IMR-90 (cell line): Measurements from ENCODE around the gene KRTAP6-3. TPM values are rescaled to one million over a fixed set of nuclear protein-coding genes. Genes with fewer than 3 reads are reported as not detected.

ENCODE experiments used
- ATAC-seq: fragments of 200-7000 bp; cut with Tn5 transposase; 2 replicates; pipeline ENCODE4 v1.9.1; 2020; ENCODE audit warnings: low read depth, mild to moderate bottlenecking, moderate library complexity
- BruUV-seq: library from RNA; stranded (reverse); fragments of 400-500 nt; replicated peaks from 2 replicates; lab custom pipeline; 2021; lab: Mats Ljungman, UMichigan
- CTCF ChIA-PET: fragments of 300-600 bp; formaldehyde crosslinking; extraction: SDS; loops from one replicate; lab custom pipeline; 2021; ENCODE audit warnings: antibody characterized with exemption; lab: Yijun Ruan, JAX
- POLR2A ChIA-PET: fragments of 300-600 bp; sonication (Branson Sonifier 250); formaldehyde crosslinking; loops from one replicate; lab custom pipeline; 2022; ENCODE audit warnings: antibody characterized with exemption; ENCODE audit not compliant: unreplicated experiment; lab: Charles Lee
- DNase-seq: peaks from one replicate; pipeline ENCODE4 v3.0.0; 2013
- H2AFZ ChIP-seq: replicated peaks from 2 replicates; pipeline ENCODE3; 2013; ENCODE audit warnings: low read length, mild to moderate bottlenecking; ENCODE audit not compliant: poor library complexity
- H2AK5ac ChIP-seq: 2 replicates; pipeline ENCODE4 v1.6.1; 2013; ENCODE audit warnings: low read depth, low read length, inconsistent platforms
- H2AK9ac ChIP-seq: replicated peaks from 2 replicates; pipeline ENCODE3; 2013; ENCODE audit warnings: mild to moderate bottlenecking, low read depth, low read length, moderate library complexity; ENCODE audit not compliant: poor library complexity
- H2BK120ac ChIP-seq: 2 replicates; pipeline ENCODE4 v1.6.1; 2013; ENCODE audit warnings: low read depth, low read length, inconsistent platforms
- H2BK15ac ChIP-seq: 3 replicates; pipeline ENCODE4 v1.6.1; 2013; ENCODE audit warnings: low read depth, low read length, inconsistent platforms
- H2BK20ac ChIP-seq: 2 replicates; pipeline ENCODE4 v1.6.1; 2013; ENCODE audit warnings: low read depth, mild to moderate bottlenecking, inconsistent platforms, low read length, moderate library complexity
- H2BK5ac ChIP-seq: 2 replicates; pipeline ENCODE4 v1.6.1; 2013; ENCODE audit warnings: mild to moderate bottlenecking, low read depth, low read length, inconsistent platforms; ENCODE audit not compliant: poor library complexity, severe bottlenecking
- H3K14ac ChIP-seq: replicated peaks from 2 replicates; pipeline ENCODE4 v1.6.1; 2013; ENCODE audit warnings: low read depth, low read length, inconsistent platforms
- H3K18ac ChIP-seq: 2 replicates; pipeline ENCODE4 v1.6.1; 2013; ENCODE audit warnings: low read depth, low read length, control low read depth
- H3K23ac ChIP-seq: 2 replicates; pipeline ENCODE4 v1.6.1; 2013; ENCODE audit warnings: low read depth, low read length, inconsistent platforms
- H3K27ac ChIP-seq: 2 replicates; pipeline ENCODE4 v1.5.1; 2013; ENCODE audit warnings: mild to moderate bottlenecking, control low read depth, low read length; ENCODE audit not compliant: insufficient read depth
- H3K27me3 ChIP-seq: 2 replicates; pipeline ENCODE4 v1.6.1; 2013; ENCODE audit warnings: low read length; ENCODE audit not compliant: control insufficient read depth, insufficient read depth
- H3K36me3 ChIP-seq: 2 replicates; pipeline ENCODE4 v1.6.1; 2013; ENCODE audit warnings: low read length, mixed read lengths; ENCODE audit not compliant: control insufficient read depth, insufficient read depth
- H3K4ac ChIP-seq: 2 replicates; pipeline ENCODE4 v1.6.1; 2013; ENCODE audit warnings: low read depth, low read length, inconsistent platforms
- H3K4me1 ChIP-seq: 2 replicates; pipeline ENCODE4 v1.6.1; 2013; ENCODE audit warnings: low read length, mixed read lengths; ENCODE audit not compliant: control insufficient read depth, insufficient read depth
- H3K4me2 ChIP-seq: 2 replicates; pipeline ENCODE4 v1.6.1; 2013; ENCODE audit warnings: low read depth, mild to moderate bottlenecking, control low read depth, low read length, moderate library complexity
- H3K4me3 ChIP-seq: 2 replicates; pipeline ENCODE4 v1.5.1; 2013; ENCODE audit warnings: low read depth, mild to moderate bottlenecking, control low read depth, low read length, moderate library complexity; ENCODE audit not compliant: insufficient read depth
- H3K56ac ChIP-seq: 2 replicates; pipeline ENCODE4 v1.6.1; 2013; ENCODE audit warnings: low read length, inconsistent platforms; ENCODE audit not compliant: insufficient read depth; ENCODE audit errors: extremely low read depth
- H3K79me1 ChIP-seq, 2 experiments: 2 replicates each; pipeline ENCODE4 v1.6.1; 2013; ENCODE audit warnings: low read length in 2 of 2, inconsistent platforms in 1 of 2, low read depth in 1 of 2
- H3K9ac ChIP-seq: 2 replicates; pipeline ENCODE4 v1.6.1; 2013; ENCODE audit warnings: low read depth, low read length, control low read depth
- H3K9me1 ChIP-seq: 2 replicates; pipeline ENCODE4 v1.6.1; 2013; ENCODE audit warnings: low read length, inconsistent platforms; ENCODE audit not compliant: insufficient read depth
- H3K9me3 ChIP-seq: 2 replicates; pipeline ENCODE4 v1.6.1; 2013; ENCODE audit warnings: low read length; ENCODE audit not compliant: control insufficient read depth, insufficient read depth
- H4K20me1 ChIP-seq: 2 replicates; pipeline ENCODE4 v1.6.1; 2013; ENCODE audit warnings: low read length, inconsistent platforms; ENCODE audit not compliant: insufficient read depth
- H4K5ac ChIP-seq: 2 replicates; pipeline ENCODE4 v1.6.1; 2013; ENCODE audit warnings: mild to moderate bottlenecking, low read depth, low read length, control low read depth
- H4K8ac ChIP-seq, 2 experiments: 2 replicates each; pipeline ENCODE4 v1.6.1; 2013; ENCODE audit warnings: low read depth in 2 of 2, low read length in 2 of 2, control low read depth in 1 of 2, inconsistent platforms in 1 of 2
- H4K91ac ChIP-seq: 2 replicates; pipeline ENCODE4 v1.6.1; 2013; ENCODE audit warnings: low read depth, low read length, inconsistent platforms; ENCODE audit not compliant: insufficient read depth
- CEBPB ChIP-seq: IDR thresholded peaks from 2 replicates; pipeline ENCODE4 v1.6.1; 2012; ENCODE audit warnings: low read depth, low read length, improper control_type of control experiment
- CHD1 ChIP-seq: IDR thresholded peaks from 2 replicates; pipeline ENCODE4 v1.6.1; 2012; ENCODE audit warnings: low read depth, low read length, improper control_type of control experiment
- ELK1 ChIP-seq: fragments of 150-350 bp; IDR thresholded peaks from 2 replicates; pipeline ENCODE4 v1.6.1; 2016; ENCODE audit warnings: low read depth, mild to moderate bottlenecking, low read length, moderate library complexity, borderline replicate concordance
- FOS ChIP-seq: fragments of 150-350 bp; IDR thresholded peaks from 2 replicates; pipeline ENCODE4 v1.6.1; 2016; ENCODE audit warnings: low read depth, low read length
- MAFK ChIP-seq: IDR thresholded peaks from 2 replicates; pipeline ENCODE4 v1.6.1; 2012; ENCODE audit warnings: low read depth, low read length, improper control_type of control experiment
- MXI1 ChIP-seq: IDR thresholded peaks from 2 replicates; pipeline ENCODE4 v1.6.1; 2012; ENCODE audit warnings: low read depth, mild to moderate bottlenecking, low read length, moderate library complexity, borderline replicate concordance
- NFE2L2 ChIP-seq: fragments of 150-350 bp; IDR thresholded peaks from 2 replicates; pipeline ENCODE4 v1.6.1; 2016; ENCODE audit warnings: low read depth, mild to moderate bottlenecking, low read length
- POLR2A ChIP-seq: IDR thresholded peaks from 2 replicates; pipeline ENCODE4 v1.6.1; 2012; ENCODE audit warnings: mild to moderate bottlenecking, low read depth, low read length
- RAD21 ChIP-seq: IDR thresholded peaks from 2 replicates; pipeline ENCODE4 v1.6.1; 2012; ENCODE audit warnings: low read length, improper control_type of control experiment
- RCOR1 ChIP-seq: IDR thresholded peaks from 2 replicates; pipeline ENCODE4 v1.6.1; 2012; ENCODE audit warnings: mild to moderate bottlenecking, low read length, improper control_type of control experiment; ENCODE audit not compliant: insufficient replicate concordance
- RFX5 ChIP-seq: IDR thresholded peaks from 2 replicates; pipeline ENCODE4 v1.8.0; 2012; ENCODE audit warnings: low read depth, mild to moderate bottlenecking, low read length, moderate library complexity
- SMC3 ChIP-seq: fragments of 150-350 bp; IDR thresholded peaks from 2 replicates; pipeline ENCODE4 v1.6.1; 2016; ENCODE audit warnings: low read depth, mild to moderate bottlenecking, antibody characterized with exemption, low read length, moderate library complexity
- USF2 ChIP-seq: fragments of 150-350 bp; IDR thresholded peaks from 2 replicates; pipeline ENCODE4 v1.6.1; 2017; ENCODE audit warnings: mild to moderate bottlenecking, antibody characterized with exemption, low read length, low read depth
- WGBS, 2 experiments: methylation state at CpG; one replicate each; pipeline versions ENCODE4 v1.1.5 to v1.1.7; 2013; ENCODE audit warnings: missing lambda C conversion rate in 2 of 2; ENCODE audit not compliant: insufficient read length in 1 of 2; ENCODE audit errors: extremely low coverage in 2 of 2; 5-methylcytosine and 5-hydroxymethylcytosine counted together
- dilution Hi-C: fragments of 300-500 bp; cut with HindIII; formaldehyde crosslinking; loops from one replicate; pipeline ENCODE4 v1.14.3; 2018; ENCODE audit warnings: low sequenced_read_pairs; ENCODE audit not compliant: unreplicated experiment
- in situ Hi-C: fragments of 300-500 bp; cut with MboI; formaldehyde crosslinking; loops from 3 replicates; pipeline ENCODE4 v1.14.3; 2019; ENCODE audit warnings: low sequenced_read_pairs, inconsistent platforms, mixed read lengths
- intact Hi-C: fragments of 100-400 bp; cut with micrococcal nuclease; formaldehyde crosslinking; loops from 2 replicates; pipeline ENCODE4 v1.10.0; 2022
- polyA plus RNA-seq, 3 experiments: library from polyadenylated mRNA; depleted of rRNA; stranded (reverse); fragments of >200 nt; gene quantifications; 2 replicates each; pipeline ENCODE4 v1.2.3, GENCODE V29; 2012; ENCODE audit warnings: low replicate concordance in 1 of 3
- total RNA-seq: library from RNA; depleted of rRNA; stranded (reverse); fragments of >200 nt; gene quantifications from 2 replicates; pipeline ENCODE4 v1.2.3, GENCODE V29; 2012
- TF ChIP-seq, protein P1 (sequence below): conservative IDR thresholded peaks from 2 replicates; pipeline ENCODE4 v1.5.1; 2012; ENCODE audit warnings: mild to moderate bottlenecking, low read depth, low read length, improper control_type of control experiment

KRTAP6-3 gene
- total and polyA plus RNA-seq, 2 of the 4 experiments (the other 2 are of a cell fraction): not detected

GRCh38 chr21:30629200-30629599 lies 37.0 kb downstream of the KRTAP6-3 start:
- no peak overlapping the region for H3K14ac ChIP-seq
- no peak overlapping the region for H3K4me2 ChIP-seq
- no peak overlapping the region for H2BK120ac ChIP-seq
- BruUV-seq: no TSS peak
- no peak overlapping the region for H3K4me3 ChIP-seq
- no peak overlapping the region for H3K4ac ChIP-seq
- H3K9me3 ChIP-seq: peaks cover 18% of the 10 kb centered on the region
- H4K5ac ChIP-seq: no peak overlapping the region
- H2BK5ac ChIP-seq: no peak overlapping the region
- intact Hi-C loops: no loop called here
- H4K8ac ChIP-seq: no peak overlapping the region
- H2AFZ ChIP-seq: no peak overlapping the region
- TF ChIP-seq, protein P1, sequence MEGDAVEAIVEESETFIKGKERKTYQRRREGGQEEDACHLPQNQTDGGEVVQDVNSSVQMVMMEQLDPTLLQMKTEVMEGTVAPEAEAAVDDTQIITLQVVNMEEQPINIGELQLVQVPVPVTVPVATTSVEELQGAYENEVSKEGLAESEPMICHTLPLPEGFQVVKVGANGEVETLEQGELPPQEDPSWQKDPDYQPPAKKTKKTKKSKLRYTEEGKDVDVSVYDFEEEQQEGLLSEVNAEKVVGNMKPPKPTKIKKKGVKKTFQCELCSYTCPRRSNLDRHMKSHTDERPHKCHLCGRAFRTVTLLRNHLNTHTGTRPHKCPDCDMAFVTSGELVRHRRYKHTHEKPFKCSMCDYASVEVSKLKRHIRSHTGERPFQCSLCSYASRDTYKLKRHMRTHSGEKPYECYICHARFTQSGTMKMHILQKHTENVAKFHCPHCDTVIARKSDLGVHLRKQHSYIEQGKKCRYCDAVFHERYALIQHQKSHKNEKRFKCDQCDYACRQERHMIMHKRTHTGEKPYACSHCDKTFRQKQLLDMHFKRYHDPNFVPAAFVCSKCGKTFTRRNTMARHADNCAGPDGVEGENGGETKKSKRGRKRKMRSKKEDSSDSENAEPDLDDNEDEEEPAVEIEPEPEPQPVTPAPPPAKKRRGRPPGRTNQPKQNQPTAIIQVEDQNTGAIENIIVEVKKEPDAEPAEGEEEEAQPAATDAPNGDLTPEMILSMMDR: no peak
- TF ChIP-seq RFX5 (no peak), FOS (no peak), POLR2A (no peak), RCOR1 (no peak), MXI1 (no peak), RAD21 (no peak), NFE2L2 (no peak), CEBPB (no peak), USF2 (no peak), CHD1 (no peak), SMC3 (no peak), MAFK (no peak), ELK1 (no peak)
- no peak overlapping the region for H3K27ac ChIP-seq
- no peak overlapping the region for H4K91ac ChIP-seq
- no peak overlapping the region for H2AK5ac ChIP-seq
- H3K27me3 ChIP-seq: no peaks in the 10 kb centered on the region
- no peak overlapping the region for H2AK9ac ChIP-seq
- dilution Hi-C loops: no loop called here
- H3K9me1 ChIP-seq: no peaks in the 10 kb centered on the region
- no CpG with 5 or more reads among the region's 1 CpG for WGBS, 2 experiments
- no peaks in the 10 kb centered on the region for H4K20me1 ChIP-seq
- no peak for ATAC-seq
- in situ Hi-C loops: no loop called here
- no peak overlapping the region for H3K56ac ChIP-seq
- H3K36me3 ChIP-seq: no peaks in the 10 kb centered on the region
- no peak for DNase-seq
- H3K9ac ChIP-seq: no peak overlapping the region
- no peak overlapping the region for H3K18ac ChIP-seq
- ChIA-PET POLR2A (no interaction called here), CTCF (no interaction called here)
- H2BK20ac ChIP-seq: no peak overlapping the region
- H2BK15ac ChIP-seq: no peak overlapping the region
- H3K4me1 ChIP-seq: no peaks in the 10 kb centered on the region
- H3K23ac ChIP-seq: no peak overlapping the region
- no peaks in the 10 kb centered on the region for H3K79me1 ChIP-seq
